A549 (cell line): Measurements from ENCODE around the gene MYEF2. TPM values are rescaled to one million over a fixed set of nuclear protein-coding genes. Genes with fewer than 3 reads are reported as not detected.
A peak's percentile ranks its signal among the peaks of the same experiment; 100 is the strongest.

Experiments
- ATAC-seq, 2 experiments: fragments of 200-7000 bp in 1 of 2; fragments of >200 bp in 1 of 2; cut with Nextera tagmentation in 1 of 2; cut with Tn5 transposase in 1 of 2; 3 replicates each; pipeline versions ENCODE4 v1.8.0 to v1.9.1; 2018 to 2020; ENCODE audit warnings: mild to moderate bottlenecking in 1 of 2, moderate library complexity in 1 of 2
- CTCF ChIA-PET: fragments of 300-600 bp; sonication (Branson Sonifier 250); formaldehyde crosslinking; extraction: SDS; loops from one replicate; lab custom pipeline; 2021; ENCODE audit warnings: antibody characterized with exemption, inconsistent platforms; lab: Yijun Ruan, JAX
- POLR2A ChIA-PET: fragments of 350-600 bp; formaldehyde crosslinking; extraction: SDS; loops from one replicate; lab custom pipeline; 2021; ENCODE audit warnings: antibody characterized with exemption, inconsistent platforms; lab: Yijun Ruan, JAX
- DNase-seq, 2 experiments: peaks; one replicate each; pipeline versions ENCODE4 v3.0.0 to v3.0.0-alpha.2; 2011 to 2016; ENCODE audit warnings: low read depth in 1 of 2, low spot score in 1 of 2
- FAIRE-seq: peaks from 2 replicates; lab custom pipeline; 2011; peaks lifted over from hg19 to GRCh38; lab: Jason Lieb, UNC
- H3K27ac ChIP-seq, 2 experiments: fragments of >200 bp; sonication (Bioruptor Twin); formaldehyde crosslinking; 3 replicates each; pipeline ENCODE4 v1.5.1; 2016 to 2017
- H3K4me1 ChIP-seq: fragments of >200 bp; sonication (Bioruptor Twin); formaldehyde crosslinking; 3 replicates; pipeline ENCODE4 v1.6.1; 2016
- H3K4me2 ChIP-seq: fragments of >200 bp; sonication (Bioruptor Twin); formaldehyde crosslinking; 3 replicates; pipeline ENCODE4 v1.6.1; 2016
- H3K4me3 ChIP-seq: fragments of >200 bp; sonication (Bioruptor Twin); formaldehyde crosslinking; 3 replicates; pipeline ENCODE4 v1.5.1; 2016
- H3K9me3 ChIP-seq: fragments of >200 bp; sonication (Bioruptor Twin); formaldehyde crosslinking; 3 replicates; pipeline ENCODE4 v1.6.1; 2016
- CBX2 ChIP-seq: fragments of 200-600 bp; sonication (generic); IDR thresholded peaks from 2 replicates; pipeline ENCODE4 v1.6.1; 2016; ENCODE audit warnings: low read depth, mild to moderate bottlenecking, borderline replicate concordance
- CBX8 ChIP-seq: fragments of 200-600 bp; sonication (generic); IDR thresholded peaks from 2 replicates; pipeline ENCODE4 v1.6.1; 2016
- CHD2 ChIP-seq: fragments of 150-350 bp; IDR thresholded peaks from 2 replicates; pipeline ENCODE4 v1.6.1; 2014; ENCODE audit warnings: low read length; ENCODE audit not compliant: partially characterized antibody
- CTCF ChIP-seq: fragments of >200 bp; sonication (Bioruptor Twin); formaldehyde crosslinking; IDR thresholded peaks from 3 replicates; pipeline ENCODE4 v1.5.1; 2016
- ELK1 ChIP-seq: fragments of 150-350 bp; IDR thresholded peaks from 2 replicates; pipeline ENCODE4 v1.6.1; 2014; ENCODE audit warnings: low read depth, mild to moderate bottlenecking, low read length
- GATA3 ChIP-seq: IDR thresholded peaks from 2 replicates; pipeline ENCODE4 v1.6.1; 2012; ENCODE audit warnings: borderline replicate concordance
- HEYL ChIP-seq: fragments of 250-450 bp; sonication (Bioruptor Pico); IDR thresholded peaks from 2 replicates; pipeline ENCODE4 v1.8.0; 2021; ENCODE audit warnings: mild to moderate bottlenecking, moderate library complexity
- HMGXB4 ChIP-seq: fragments of 250-450 bp; sonication (Bioruptor Pico); IDR thresholded peaks from 2 replicates; pipeline ENCODE4 v1.5.0; 2021; ENCODE audit warnings: mild to moderate bottlenecking, moderate library complexity, borderline replicate concordance
- JUN ChIP-seq, 2 experiments: fragments of >200 bp; sonication (Bioruptor Twin); formaldehyde crosslinking; IDR thresholded peaks; 2 replicates in 1 of 2; 3 replicates in 1 of 2; pipeline ENCODE4 v1.6.1; 2016 to 2017
- KDM1A ChIP-seq: fragments of 200-600 bp; sonication (generic); IDR thresholded peaks from 2 replicates; pipeline ENCODE4 v1.6.1; 2016; ENCODE audit warnings: low read depth, mild to moderate bottlenecking
- KDM5A ChIP-seq: fragments of 200-600 bp; sonication (generic); IDR thresholded peaks from 2 replicates; pipeline ENCODE4 v1.6.1; 2016; ENCODE audit warnings: antibody characterized with exemption, mild to moderate bottlenecking
- MAFK ChIP-seq: fragments of 450-650 bp; IDR thresholded peaks from 2 replicates; pipeline ENCODE4 v1.6.1; 2014; ENCODE audit not compliant: partially characterized antibody
- MAX ChIP-seq: IDR thresholded peaks from 2 replicates; pipeline ENCODE4 v1.6.1; 2012
- MYC ChIP-seq: IDR thresholded peaks from 2 replicates; pipeline ENCODE4 v1.6.1; 2012; ENCODE audit warnings: mild to moderate bottlenecking, inconsistent platforms, low read length, improper control_type of control experiment, borderline replicate concordance
- NPAS2 ChIP-seq: fragments of 250-450 bp; sonication (Bioruptor Pico); IDR thresholded peaks from 2 replicates; pipeline ENCODE4 v1.8.0; 2022; ENCODE audit warnings: mild to moderate bottlenecking, moderate library complexity, borderline replicate concordance
- PHF8 ChIP-seq: fragments of 200-600 bp; sonication (generic); IDR thresholded peaks from 2 replicates; pipeline ENCODE4 v1.6.1; 2016; ENCODE audit warnings: low read depth, mild to moderate bottlenecking, antibody characterized with exemption, moderate library complexity, borderline replicate concordance
- POLR2AphosphoS2 ChIP-seq: conservative IDR thresholded peaks from 2 replicates; pipeline ENCODE4 v1.6.1; 2012; ENCODE audit warnings: low read length, improper control_type of control experiment, inconsistent platforms
- RARB ChIP-seq: fragments of 250-450 bp; sonication (Bioruptor Pico); IDR thresholded peaks from 2 replicates; pipeline ENCODE4 v1.8.0; 2021; ENCODE audit warnings: mild to moderate bottlenecking, moderate library complexity
- RCOR1 ChIP-seq: fragments of 150-350 bp; IDR thresholded peaks from 2 replicates; pipeline ENCODE4 v1.6.1; 2014; ENCODE audit warnings: antibody characterized with exemption, low read length, low read depth
- SMC3 ChIP-seq: fragments of >200 bp; sonication (Bioruptor Twin); formaldehyde crosslinking; IDR thresholded peaks from 3 replicates; pipeline ENCODE4 v1.6.1; 2018; ENCODE audit warnings: inconsistent platforms
- TFCP2L1 ChIP-seq: fragments of 250-450 bp; sonication (Bioruptor Pico); IDR thresholded peaks from 2 replicates; pipeline ENCODE4 v1.5.0; 2021; ENCODE audit warnings: mild to moderate bottlenecking
- USF2 ChIP-seq: fragments of 450-650 bp; IDR thresholded peaks from 2 replicates; pipeline ENCODE4 v1.6.1; 2014; ENCODE audit warnings: antibody characterized with exemption
- ZC3H11A ChIP-seq: fragments of 450-650 bp; IDR thresholded peaks from 2 replicates; pipeline ENCODE4 v1.6.1; 2014; ENCODE audit warnings: antibody characterized with exemption, mild to moderate bottlenecking
- ZNF302 ChIP-seq: fragments of 250-450 bp; sonication (Bioruptor Pico); IDR thresholded peaks from 2 replicates; pipeline ENCODE4 v1.9.0; 2021; ENCODE audit warnings: inconsistent platforms, mild to moderate bottlenecking, moderate library complexity
- ZSCAN20 ChIP-seq: fragments of 250-450 bp; sonication (Bioruptor Pico); IDR thresholded peaks from 2 replicates; pipeline ENCODE4 v1.8.0; 2022; ENCODE audit warnings: mild to moderate bottlenecking, moderate library complexity
- WGBS: methylation state at CpG from one replicate; pipeline ENCODE4 v1.1.6; 2017; ENCODE audit errors: missing lambda C conversion rate; 5-methylcytosine and 5-hydroxymethylcytosine counted together
- polyA plus RNA-seq, 4 experiments: library from polyadenylated mRNA; depleted of rRNA in 3 of 4; stranded (reverse); fragments of >200 nt; fragmentation: RNase III in 1 of 4; extraction: RNeasy Plus Mini Kit Qiagen cat#74134 plus additional on column Dnase treatment in 1 of 4; gene quantifications; 2 replicates in 3 of 4; 3 replicates in 1 of 4; pipeline ENCODE4 v1.2.3, GENCODE V29; 2011 to 2017

Gene MYEF2
- polyA plus RNA-seq, 2 of the 4 experiments (the other 2 are of a cell fraction) = 50.0 to 56.1 TPM

GRCh38 chr15:48178648-48178931, 495 bp upstream of the MYEF2 start (continued):
- no peak for TF ChIP-seq CTCF

GRCh38 chr15:48177383-48177765, 721 bp downstream of the MYEF2 start:
- ATAC-seq (peak; percentile 85 to 86), FAIRE-seq (no peak), DNase-seq (peak; percentile 8 to 48)
- TF ChIP-seq RCOR1 = no peak
- Histone ChIP-seq H3K4me3 (peak overlapping the region; percentile 84), H3K9me3 (no peaks in the 10 kb centered on the region), H3K27ac (peak overlapping the region; percentile 94 to 100), H3K4me2 (peak overlapping the region; percentile 70), H3K4me1 (peaks cover 11% of the 10 kb centered on the region; the same call in 2 of the 3 replicates)
- ChIA-PET POLR2A (no interaction called here), CTCF (interaction anchor here (1.1 kb wide), 1 partner anchor 108 kb away, joined by 3 read pairs; no protein-coding TSS in a partner anchor)
- 0% methylated on average over 10 of the region's 10 CpGs for WGBS

- 63% methylated on average over 2 of the region's 2 CpGs for WGBS
- POLR2A ChIA-PET = no interaction called here
Observed at GRCh38 chr15:48176957-48177356, 1.1 kb downstream of the MYEF2 start.

GRCh38 chr15:48176112-48176511, 2.0 kb downstream of the MYEF2 start:
- no peaks in the 10 kb centered on the region for H3K9me3 ChIP-seq
- no peak overlapping the region for H3K27ac ChIP-seq
- no peak for ATAC-seq
- H3K4me3 ChIP-seq = no peak overlapping the region
- WGBS = 46% methylated on average over 4 of the region's 4 CpGs
- H3K4me1 ChIP-seq = peaks cover 11% of the 10 kb centered on the region; the same call in 2 of the 3 replicates
- ChIA-PET CTCF (no interaction called here), POLR2A (no interaction called here)
- no peak for FAIRE-seq
- no peak for DNase-seq
- peak overlapping the region; percentile 70 for H3K4me2 ChIP-seq
- no peak for TF ChIP-seq RARB (CRISPR knock-in tag)
- TF ChIP-seq GATA3 = no peak
- TF ChIP-seq USF2 = no peak
- TF ChIP-seq KDM5A = no peak
- no peak for TF ChIP-seq KDM1A
- no peak for TF ChIP-seq NPAS2 (CRISPR knock-in tag)
- TF ChIP-seq POLR2AphosphoS2 = no peak

More at GRCh38 chr15:48176957-48177356, 1.1 kb downstream of the MYEF2 start:
- DNase-seq = no peak
- CTCF ChIA-PET = no interaction called here
- no peak for ATAC-seq
- H3K4me2 ChIP-seq = peak overlapping the region; percentile 70
- no peaks in the 10 kb centered on the region for H3K9me3 ChIP-seq
- peak overlapping the region; percentile 84 for H3K4me3 ChIP-seq
- FAIRE-seq = no peak
- H3K4me1 ChIP-seq = peaks cover 11% of the 10 kb centered on the region; the same call in 2 of the 3 replicates
- peak overlapping the region; percentile 94 to 100; a peak in 3 of 6 replicates for H3K27ac ChIP-seq
- TF ChIP-seq HEYL (CRISPR knock-in tag) (no peak), MYC (no peak), GATA3 (no peak), CBX2 (no peak), CBX8 (no peak), TFCP2L1 (CRISPR knock-in tag) (no peak), CHD2 (no peak), KDM5A (no peak), HMGXB4 (no peak), ZSCAN20 (CRISPR knock-in tag) (no peak), NPAS2 (CRISPR knock-in tag) (no peak), ELK1 (no peak), MAX (no peak), ZNF302 (CRISPR knock-in tag) (no peak), PHF8 (no peak), RCOR1 (no peak), JUN (IDR thresholded peaks at IDR 0.05) (no peak), ZC3H11A (no peak), MAFK (no peak), SMC3 (no peak)
- TF ChIP-seq, all 56 proteins: peak for 0
